Loucy (cell line): Measurements from ENCODE around the gene SLC39A13.

Experiments used
- CTCF ChIP-seq: fragments of 200-600 bp; sonication (generic); conservative IDR thresholded peaks from 2 replicates; pipeline ENCODE4 v1.5.1; 2014; ENCODE audit warnings: mild to moderate bottlenecking, antibody characterized with exemption, low read length
- EZH2phosphoT487 ChIP-seq: fragments of 200-600 bp; IDR thresholded peaks from 2 replicates; pipeline ENCODE4 v1.6.1; 2018; ENCODE audit warnings: antibody characterized with exemption, mild to moderate bottlenecking, moderate library complexity, borderline replicate concordance

- TF ChIP-seq CTCF (no peak), EZH2phosphoT487 (no peak)
Measured at GRCh38 chr11:47415949-47416472, 7.6 kb downstream of the SLC39A13 start.
